HG03354 (cell line): ENCODE measurements around the gene CYP2C19.
"Not testable (repeated sequence)": the region's sequence is repeated elsewhere in the genome, so short reads cannot be mapped to it uniquely, and the experiment has no call there.

Experiments
- ATAC-seq: cut with Tn5 transposase; IDR thresholded peaks from one replicate; pipeline ENCODE4 v1.9.1; 2021; ENCODE audit warnings: mild to moderate bottlenecking; ENCODE audit not compliant: unreplicated experiment, poor library complexity, severe bottlenecking

Gene CYP2C19

DNA sequence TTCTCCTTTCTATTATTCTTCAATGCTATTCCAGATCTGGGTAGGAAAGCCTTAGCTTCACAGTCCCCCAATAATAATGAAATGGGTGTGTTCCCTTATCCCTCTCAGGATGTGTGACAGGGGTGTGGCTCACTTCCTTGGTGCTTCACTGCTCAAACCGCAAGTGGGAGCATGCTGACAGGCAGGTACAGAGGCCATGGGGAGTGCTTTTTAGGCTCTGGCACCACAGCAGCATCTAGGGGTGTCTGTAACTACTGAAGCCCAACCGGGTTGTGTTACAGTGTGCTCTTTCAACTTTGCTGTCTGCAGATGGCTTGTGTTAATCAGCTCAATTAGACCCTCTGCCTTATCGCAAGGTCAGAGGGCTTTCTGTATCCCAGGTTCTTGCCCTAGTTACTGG, 96.6 kb downstream of the CYP2C19 start:
- no peak for ATAC-seq

DNA sequence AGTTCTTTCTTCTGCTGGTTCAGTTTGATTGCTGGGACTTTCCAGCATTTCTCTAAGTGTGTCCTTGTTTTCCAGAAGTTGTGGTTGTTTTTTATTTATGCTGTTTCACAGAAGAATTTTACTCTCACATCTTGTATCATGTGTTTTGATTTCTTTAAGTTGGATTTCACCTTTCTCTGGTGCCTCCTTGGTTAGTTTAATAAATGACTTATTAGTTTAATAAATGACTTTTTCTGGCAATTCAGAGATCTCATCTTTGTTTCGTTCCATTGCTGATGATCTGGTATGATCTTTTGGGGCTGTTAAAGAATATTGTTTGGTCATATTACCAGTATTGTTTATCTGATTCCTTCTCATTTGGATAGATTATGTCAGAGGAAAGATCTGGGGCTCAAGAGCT, 116.2 kb downstream of the CYP2C19 start:
- ATAC-seq, result peak; percentile 39

GRCh38 chr10:94879214-94879613, 116.7 kb downstream of the CYP2C19 start:
- peak; percentile 70 for ATAC-seq

DNA sequence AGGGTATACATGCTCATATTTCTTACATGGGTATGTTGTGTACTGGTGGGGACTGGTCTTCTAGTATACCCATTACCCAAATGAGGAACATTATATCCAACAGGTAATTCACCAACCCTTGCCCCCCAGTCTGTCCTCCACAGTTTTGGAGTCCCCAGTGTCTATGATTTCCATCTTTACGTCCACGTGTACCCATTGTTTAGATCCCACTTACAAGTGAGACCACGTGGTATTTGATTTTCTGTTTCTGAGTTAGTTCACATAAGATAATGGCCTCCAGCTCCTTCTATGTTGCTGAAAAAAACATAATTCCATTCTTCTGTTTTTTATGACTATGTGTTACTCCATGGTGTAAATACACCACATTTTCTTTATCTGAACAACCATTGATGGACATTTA, 126.6 kb downstream of the CYP2C19 start:
- ATAC-seq, result no peak

DNA sequence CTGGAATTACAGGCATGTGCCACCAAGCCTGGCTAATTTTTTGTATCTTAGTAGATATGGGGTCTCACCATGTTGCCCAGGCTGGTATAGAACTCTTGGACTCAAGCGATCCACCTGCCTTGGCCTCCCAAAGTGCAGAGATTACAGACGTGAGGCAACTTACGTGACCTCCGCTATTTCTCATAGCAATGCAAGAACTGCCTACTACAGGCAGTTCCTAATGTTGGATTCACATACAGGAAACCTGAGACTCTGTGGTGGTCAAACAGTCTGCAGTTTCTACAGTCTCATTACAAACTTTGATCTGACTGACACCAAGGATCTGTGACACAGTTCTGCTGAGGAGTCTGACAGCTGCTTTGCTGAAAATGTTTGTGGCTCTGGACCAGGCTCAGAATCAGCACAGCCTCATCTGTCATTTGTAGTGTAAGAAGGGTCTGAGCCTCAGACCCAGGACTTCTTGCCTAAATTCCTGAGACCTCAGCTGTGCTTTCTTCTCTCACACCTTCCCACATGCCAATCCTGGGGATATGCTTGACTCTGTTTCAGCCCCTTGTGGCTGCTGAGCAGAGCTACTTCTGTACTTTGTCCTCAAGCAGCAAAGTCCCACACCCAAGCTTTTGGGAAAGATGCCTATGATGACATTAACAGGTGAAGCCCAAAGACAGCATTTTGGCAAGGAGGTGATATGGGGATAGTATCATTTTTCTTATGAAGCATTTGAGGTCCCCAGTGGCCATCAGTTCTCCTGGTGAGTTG, 128.0 kb downstream of the CYP2C19 start:
- ATAC-seq, result no peak

- ATAC-seq, result not testable (repeated sequence)
These were observed 135.9 kb downstream of the CYP2C19 start for GRCh38 chr10:94898414-94898813.

GRCh38 chr10:94902080-94902479, 139.6 kb downstream of the CYP2C19 start:
- no peak for ATAC-seq

DNA sequence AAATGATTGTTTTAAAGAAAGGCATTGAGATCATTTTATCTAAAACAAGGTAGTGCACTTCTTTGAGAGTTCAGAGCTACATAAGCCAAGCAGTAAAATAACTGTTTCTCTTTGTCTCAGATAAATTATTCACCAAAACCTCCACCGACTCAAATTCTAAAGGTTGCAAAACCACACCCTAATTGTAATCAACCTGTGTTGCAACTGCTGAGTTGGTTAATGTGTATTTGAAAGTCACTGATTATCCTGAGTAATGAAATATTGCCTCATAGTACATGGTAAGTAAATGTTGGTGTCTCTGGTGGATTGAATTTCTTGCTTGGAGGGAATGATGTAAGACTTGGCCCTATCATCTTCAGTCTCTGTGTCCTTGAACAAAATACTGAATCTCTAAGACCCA, 140.1 kb downstream of the CYP2C19 start:
- ATAC-seq, result peak; percentile 84
